Parathyroid adenoma (tissue), 2 donors: ENCODE measurements around the gene USPL1.

Source experiments
- H2AFZ ChIP-seq: fragments of 300-600 bp; sonication (generic); one replicate; pipeline ENCODE4 v1.7.0; 2017; ENCODE audit warnings: antibody characterized with exemption, mild to moderate bottlenecking
- H3K27ac ChIP-seq: fragments of 300-600 bp; sonication (generic); one replicate; pipeline ENCODE4 v1.7.0; 2017
- H3K27me3 ChIP-seq: fragments of 300-600 bp; sonication (generic); one replicate; pipeline ENCODE4 v1.7.0; 2017; ENCODE audit warnings: low read length; ENCODE audit not compliant: control insufficient read depth, insufficient read depth
- H3K36me3 ChIP-seq: fragments of 300-600 bp; sonication (generic); one replicate; pipeline ENCODE4 v1.7.0; 2017; ENCODE audit warnings: low read length; ENCODE audit not compliant: control insufficient read depth, insufficient read depth
- H3K4me1 ChIP-seq: fragments of 300-600 bp; sonication (generic); one replicate; pipeline ENCODE4 v1.7.0; 2017; ENCODE audit warnings: control low read depth
- H3K4me2 ChIP-seq: fragments of 300-600 bp; sonication (generic); one replicate; pipeline ENCODE4 v1.7.0; 2017; ENCODE audit warnings: low read length
- H3K4me3 ChIP-seq: fragments of 300-600 bp; sonication (generic); one replicate; pipeline ENCODE4 v1.7.0; 2017; ENCODE audit warnings: low read depth, low read length
- H3K79me2 ChIP-seq: fragments of 300-600 bp; sonication (generic); one replicate; pipeline ENCODE4 v1.7.0; 2017; ENCODE audit warnings: control low read depth
- H3K9ac ChIP-seq: fragments of 300-600 bp; sonication (generic); one replicate; pipeline ENCODE4 v1.7.0; 2017; ENCODE audit warnings: mild to moderate bottlenecking
- H3K9me3 ChIP-seq: fragments of 300-600 bp; sonication (generic); one replicate; pipeline ENCODE4 v1.7.0; 2017; ENCODE audit warnings: low read length; ENCODE audit not compliant: control insufficient read depth
- CTCF ChIP-seq: fragments of 300-600 bp; sonication (generic); IDR thresholded peaks from one replicate; pipeline ENCODE4 v1.7.0; 2017; ENCODE audit warnings: antibody characterized with exemption, mild to moderate bottlenecking
- donor health status: primary hyperparathyroidism.

USPL1 gene

GRCh38 chr13:30608364-30608763 is 9.4 kb upstream of the USPL1 start:
- Histone ChIP-seq H3K36me3 (no peaks in the 10 kb centered on the region), H3K27me3 (no peaks in the 10 kb centered on the region), H2AFZ (no peak overlapping the region), H3K9me3 (no peaks in the 10 kb centered on the region), H3K9ac (no peak overlapping the region), H3K4me3 (no peak overlapping the region), H3K4me1 (no peaks in the 10 kb centered on the region), H3K27ac (no peak overlapping the region), H3K79me2 (peaks cover 8% of the 10 kb centered on the region), H3K4me2 (no peak overlapping the region)
- TF ChIP-seq CTCF: no peak

- H3K4me2 ChIP-seq: no peak overlapping the region
- H3K4me1 ChIP-seq: no peaks in the 10 kb centered on the region
- H3K36me3 ChIP-seq: no peaks in the 10 kb centered on the region
- TF ChIP-seq CTCF: no peak
- no peaks in the 10 kb centered on the region for H3K27me3 ChIP-seq
- H3K9me3 ChIP-seq: no peaks in the 10 kb centered on the region
- no peak overlapping the region for H3K4me3 ChIP-seq
- H2AFZ ChIP-seq: no peak overlapping the region
- H3K79me2 ChIP-seq: peaks cover 14% of the 10 kb centered on the region
- no peak overlapping the region for H3K9ac ChIP-seq
- no peak overlapping the region for H3K27ac ChIP-seq
Measured at GRCh38 chr13:30610311-30610710, 7.4 kb upstream of the USPL1 start.

- H3K36me3 ChIP-seq: no peaks in the 10 kb centered on the region
- peak overlapping the region; percentile 76 for H2AFZ ChIP-seq
- H3K4me3 ChIP-seq: peak overlapping the region; percentile 66
- no peaks in the 10 kb centered on the region for H3K9me3 ChIP-seq
- no peak overlapping the region for H3K9ac ChIP-seq
- TF ChIP-seq CTCF: no peak
- peaks cover 22% of the 10 kb centered on the region for H3K79me2 ChIP-seq
- H3K27ac ChIP-seq: peak overlapping the region; percentile 98
- H3K4me2 ChIP-seq: peak overlapping the region; percentile 88
- peaks cover 4% of the 10 kb centered on the region for H3K4me1 ChIP-seq
- no peaks in the 10 kb centered on the region for H3K27me3 ChIP-seq
Measured at GRCh38 chr13:30615481-30615865, 2.2 kb upstream of the USPL1 start.

GRCh38 chr13:30615866-30616541 is 1.7 kb upstream of the USPL1 start:
- H3K36me3 ChIP-seq: no peaks in the 10 kb centered on the region
- H3K27ac ChIP-seq: peak overlapping the region; percentile 98
- peaks cover 22% of the 10 kb centered on the region for H3K79me2 ChIP-seq

More at GRCh38 chr13:30615866-30616541, 1.7 kb upstream of the USPL1 start:
- peaks cover 4% of the 10 kb centered on the region for H3K4me1 ChIP-seq
- peak overlapping the region; percentile 66 for H3K4me3 ChIP-seq
- H3K9me3 ChIP-seq: no peaks in the 10 kb centered on the region
- peak overlapping the region; percentile 76 for H2AFZ ChIP-seq
- H3K27me3 ChIP-seq: no peaks in the 10 kb centered on the region
- TF ChIP-seq CTCF: no peak
- peak overlapping the region; percentile 88 for H3K4me2 ChIP-seq
- no peak overlapping the region for H3K9ac ChIP-seq
